Activated CD8-positive, alpha-beta T cell treated with anti-CD3 and anti-CD28 coated beads, Interleukin-2, amount 10 ng/mL, durations not matched to agents 7 days and 5 days (primary cell): ENCODE data around the gene ZBTB7C. TPM values are rescaled to one million over a fixed set of nuclear protein-coding genes. Genes with fewer than 3 reads are reported as not detected.

Experiments
- ATAC-seq: fragments of 150-1000 bp; cut with Tn5 transposase; one replicate; pipeline ENCODE4 v1.10.0; 2021; ENCODE audit warnings: moderate library complexity
- CTCF ChIA-PET: fragments of 350-600 bp; sonication (Branson Sonifier 250); formaldehyde crosslinking; loops from one replicate; lab custom pipeline; 2021; ENCODE audit warnings: antibody characterized with exemption; lab: Charles Lee
- POLR2A ChIA-PET: fragments of 350-600 bp; sonication (Branson Sonifier 250); formaldehyde crosslinking; loops from one replicate; lab custom pipeline; 2021; ENCODE audit warnings: antibody characterized with exemption; lab: Charles Lee
- DNase-seq: peaks from one replicate; pipeline ENCODE4 v3.0.0-alpha.2; 2020
- H3K27ac Mint-ChIP-seq: one replicate; pipeline ENCODE4 v1.8.0; 2021; ENCODE audit warnings: mild to moderate bottlenecking, mixed read lengths
- H3K27me3 Mint-ChIP-seq: one replicate; pipeline ENCODE4 v1.8.0; 2021; ENCODE audit warnings: low read depth, mixed read lengths
- H3K36me3 Mint-ChIP-seq: one replicate; pipeline ENCODE4 v1.8.0; 2021; ENCODE audit warnings: low read depth, mixed read lengths
- H3K4me1 Mint-ChIP-seq: one replicate; pipeline ENCODE4 v1.8.0; 2021; ENCODE audit warnings: low read depth, mixed read lengths
- H3K4me3 Mint-ChIP-seq: one replicate; pipeline ENCODE4 v1.8.0; 2021; ENCODE audit warnings: mild to moderate bottlenecking, mixed read lengths
- H3K9me3 Mint-ChIP-seq: one replicate; pipeline ENCODE4 v1.8.0; 2022; ENCODE audit warnings: mixed read lengths; ENCODE audit not compliant: insufficient read depth
- total RNA-seq, 2 experiments: library from RNA; stranded (reverse); gene quantifications; one replicate each; pipeline ENCODE4 v1.2.3, GENCODE V29; 2021

The ZBTB7C gene
- total RNA-seq, 2 experiments from 2014 or later: not detected

DNA sequence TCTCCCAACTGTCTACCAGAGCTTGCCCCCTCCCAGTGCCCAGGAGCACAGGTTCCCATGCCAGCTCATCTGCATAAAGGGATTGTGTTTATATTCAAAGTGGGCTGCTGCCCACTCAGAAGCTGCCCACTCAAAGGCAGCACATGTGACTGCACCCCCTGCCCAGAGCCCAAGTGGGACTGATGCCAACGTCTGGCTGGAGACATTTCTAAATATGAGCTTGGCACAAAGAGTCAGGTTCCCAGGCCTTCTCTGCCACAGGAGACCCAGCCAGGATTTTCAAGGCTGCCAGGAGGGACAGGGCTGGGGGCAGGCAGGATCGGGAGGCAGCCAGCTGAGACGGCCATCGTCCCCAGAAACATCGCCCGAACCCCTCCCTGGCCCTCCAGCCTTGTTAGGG, 67.1 kb downstream of the ZBTB7C start:
- POLR2A ChIA-PET: no interaction called here
- ATAC-seq: no peak
- H3K4me3 Mint-ChIP-seq: no peak overlapping the region
- no peak for DNase-seq
- H3K27ac Mint-ChIP-seq: no peak overlapping the region
- peaks cover 4% of the 10 kb centered on the region for H3K4me1 Mint-ChIP-seq
- H3K36me3 Mint-ChIP-seq: no peaks in the 10 kb centered on the region
- peaks cover 2% of the 10 kb centered on the region for H3K27me3 Mint-ChIP-seq
- CTCF ChIA-PET: no interaction called here
- H3K9me3 Mint-ChIP-seq: no peaks in the 10 kb centered on the region

DNA sequence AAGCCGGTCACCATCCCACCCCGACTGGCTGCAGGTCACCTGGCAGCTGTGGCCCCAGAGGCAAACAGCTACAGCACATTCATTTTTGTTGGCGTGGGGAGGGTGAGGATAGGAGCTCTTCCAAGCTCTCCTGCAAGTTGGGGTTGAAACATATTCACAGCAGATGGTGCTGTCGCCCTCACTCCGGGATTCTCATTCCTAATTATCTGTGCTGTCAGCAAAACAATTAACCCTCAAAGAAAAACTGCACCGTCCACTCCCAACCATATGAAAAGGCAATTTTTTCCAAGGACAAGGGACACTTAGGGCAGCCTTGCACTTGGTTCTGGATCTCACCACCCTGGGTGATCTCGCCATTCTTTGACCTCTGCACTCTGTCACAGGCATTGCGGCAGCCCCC, 68.6 kb downstream of the ZBTB7C start:
- Mint-ChIP-seq H3K27ac (no peak overlapping the region), H3K36me3 (no peaks in the 10 kb centered on the region), H3K27me3 (no peaks in the 10 kb centered on the region), H3K4me3 (no peak overlapping the region), H3K4me1 (no peaks in the 10 kb centered on the region), H3K9me3 (no peaks in the 10 kb centered on the region)
- ChIA-PET POLR2A (no interaction called here), CTCF (interaction anchor here (1.1 kb wide), 1 partner anchor 11 kb away, joined by 3 read pairs; no protein-coding TSS in a partner anchor)
- no peak for ATAC-seq
- no peak for DNase-seq

DNA sequence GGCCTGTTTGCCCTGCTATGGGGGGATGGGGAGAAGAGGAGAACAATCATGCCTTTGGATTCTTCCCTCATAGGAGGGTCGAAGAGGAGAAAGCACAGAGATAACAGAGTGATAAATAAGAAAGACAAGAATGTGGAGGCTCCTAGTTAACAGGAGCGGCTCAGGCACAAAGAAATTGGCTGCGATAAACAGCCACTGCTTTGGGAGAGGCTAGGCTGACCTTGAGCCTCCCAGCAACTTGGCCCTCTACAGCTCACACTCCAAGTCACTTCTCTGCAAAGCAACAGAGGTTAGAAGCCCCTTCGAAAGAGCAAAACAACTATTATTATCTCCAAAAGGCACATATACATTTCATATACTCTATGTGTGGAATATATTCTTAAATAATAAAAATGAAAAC, 69.5 kb downstream of the ZBTB7C start:
- ChIA-PET POLR2A (no interaction called here), CTCF (interaction anchor here (1.1 kb wide), 1 partner anchor 12 kb away, joined by 3 read pairs; no protein-coding TSS in a partner anchor)
- Mint-ChIP-seq H3K27ac (no peak overlapping the region), H3K4me1 (no peaks in the 10 kb centered on the region), H3K36me3 (no peaks in the 10 kb centered on the region), H3K27me3 (peaks cover under 1% of the 10 kb centered on the region), H3K9me3 (no peaks in the 10 kb centered on the region), H3K4me3 (no peak overlapping the region)
- ATAC-seq: no peak
- no peak for DNase-seq

DNA sequence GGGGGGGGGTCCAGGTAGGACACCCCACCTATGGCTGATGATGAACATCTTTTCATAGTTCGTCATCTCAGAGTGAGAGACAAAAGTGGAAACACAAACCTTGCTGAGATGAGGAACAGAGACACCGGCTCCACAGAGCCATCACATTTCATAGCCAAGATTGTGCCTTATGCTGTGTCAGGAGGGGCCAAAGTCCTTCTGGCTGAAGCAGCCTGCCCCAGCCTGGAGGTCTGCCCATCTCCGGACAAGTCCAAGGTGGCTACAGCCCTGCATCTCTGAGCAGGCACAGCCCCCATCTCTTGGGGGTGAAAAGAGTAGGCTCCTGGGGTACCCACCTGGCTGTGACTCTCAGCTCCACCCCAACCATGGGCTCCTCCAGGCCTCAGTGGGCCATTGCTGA, 70.3 kb downstream of the ZBTB7C start:
- ChIA-PET CTCF (no interaction called here), POLR2A (no interaction called here)
- H3K9me3 Mint-ChIP-seq: no peaks in the 10 kb centered on the region

DNA sequence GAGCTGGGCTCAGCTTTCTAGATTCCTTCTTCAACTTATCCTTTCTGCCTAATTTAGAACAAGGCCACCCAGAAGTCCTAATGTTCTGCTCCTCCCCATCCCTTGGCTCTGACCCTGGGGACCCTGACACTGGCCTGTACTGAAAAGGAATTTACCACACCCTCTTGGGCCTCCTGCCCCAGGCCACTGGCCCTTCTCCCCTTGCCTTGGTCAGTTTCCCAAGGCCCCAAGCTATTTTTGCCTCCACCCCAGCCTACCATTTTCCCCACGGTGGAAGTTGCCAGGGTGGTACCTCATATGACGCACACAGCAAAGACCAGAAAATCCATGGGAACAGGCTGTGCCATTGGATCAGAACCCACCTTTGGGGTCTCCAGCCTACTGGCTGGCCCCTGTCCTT, 72.1 kb downstream of the ZBTB7C start:
- Mint-ChIP-seq H3K27ac (no peak overlapping the region), H3K4me3 (no peak overlapping the region), H3K27me3 (peaks cover 10% of the 10 kb centered on the region), H3K36me3 (no peaks in the 10 kb centered on the region), H3K4me1 (no peaks in the 10 kb centered on the region), H3K9me3 (no peaks in the 10 kb centered on the region)
- DNase-seq (no peak), ATAC-seq (no peak)
- CTCF ChIA-PET: no interaction called here
- POLR2A ChIA-PET: no interaction called here

More for the DNA sequence above, 70.3 kb downstream of the ZBTB7C start:
- Mint-ChIP-seq H3K4me1 (no peaks in the 10 kb centered on the region), H3K27me3 (peaks cover 5% of the 10 kb centered on the region), H3K27ac (no peak overlapping the region), H3K36me3 (no peaks in the 10 kb centered on the region), H3K4me3 (no peak overlapping the region)
- DNase-seq (no peak), ATAC-seq (no peak)

DNA sequence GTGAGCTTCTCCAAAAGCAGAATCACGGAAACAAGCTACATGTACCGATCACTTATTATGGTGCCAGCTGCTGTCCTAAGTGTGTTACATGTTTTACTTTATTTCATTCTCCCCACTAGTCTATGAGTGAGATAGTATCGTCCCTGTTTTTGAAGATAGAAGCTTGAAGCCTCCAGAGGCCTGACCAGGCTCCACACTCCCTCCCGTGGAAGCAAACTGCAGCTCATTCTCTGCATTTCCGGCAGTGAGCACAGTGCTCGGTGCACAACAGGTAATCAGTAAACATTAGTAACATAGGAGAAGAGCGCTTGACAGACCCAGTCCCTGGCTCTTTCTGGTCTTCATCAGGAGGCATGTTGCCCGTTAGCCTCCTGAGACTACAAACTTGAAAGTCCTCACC, 72.9 kb downstream of the ZBTB7C start:
- ChIA-PET POLR2A (no interaction called here), CTCF (no interaction called here)
- no peak for ATAC-seq
- no peak for DNase-seq
- no peak overlapping the region for H3K4me3 Mint-ChIP-seq
- H3K27ac Mint-ChIP-seq: no peak overlapping the region
- H3K4me1 Mint-ChIP-seq: no peaks in the 10 kb centered on the region
- H3K9me3 Mint-ChIP-seq: no peaks in the 10 kb centered on the region
- peaks cover 12% of the 10 kb centered on the region for H3K27me3 Mint-ChIP-seq
- H3K36me3 Mint-ChIP-seq: no peaks in the 10 kb centered on the region

DNA sequence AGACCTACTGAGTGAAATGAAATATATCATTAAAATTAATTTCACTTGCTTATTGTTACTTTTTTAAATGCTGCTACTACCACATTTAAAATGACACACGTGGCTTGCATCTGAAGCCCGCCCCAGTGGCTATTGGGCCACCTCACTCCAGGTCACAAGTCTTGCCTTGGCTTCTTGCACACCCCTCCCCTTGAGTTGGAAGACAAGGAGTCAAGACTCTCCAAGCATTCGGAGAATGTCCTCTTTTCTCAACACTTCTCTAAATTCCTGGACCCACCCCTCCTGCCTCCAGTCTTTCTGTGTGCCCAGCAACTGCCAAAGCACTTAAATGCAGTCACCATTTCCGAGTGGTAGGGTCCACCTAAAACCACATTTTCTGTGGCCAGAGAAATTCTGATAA, 73.4 kb downstream of the ZBTB7C start:
- H3K4me1 Mint-ChIP-seq: no peaks in the 10 kb centered on the region
- DNase-seq (no peak), ATAC-seq (no peak)
- H3K36me3 Mint-ChIP-seq: no peaks in the 10 kb centered on the region
- no peak overlapping the region for H3K27ac Mint-ChIP-seq
- ChIA-PET POLR2A (no interaction called here), CTCF (no interaction called here)
- no peaks in the 10 kb centered on the region for H3K9me3 Mint-ChIP-seq
- H3K4me3 Mint-ChIP-seq: no peak overlapping the region
- H3K27me3 Mint-ChIP-seq: peaks cover 12% of the 10 kb centered on the region

DNA sequence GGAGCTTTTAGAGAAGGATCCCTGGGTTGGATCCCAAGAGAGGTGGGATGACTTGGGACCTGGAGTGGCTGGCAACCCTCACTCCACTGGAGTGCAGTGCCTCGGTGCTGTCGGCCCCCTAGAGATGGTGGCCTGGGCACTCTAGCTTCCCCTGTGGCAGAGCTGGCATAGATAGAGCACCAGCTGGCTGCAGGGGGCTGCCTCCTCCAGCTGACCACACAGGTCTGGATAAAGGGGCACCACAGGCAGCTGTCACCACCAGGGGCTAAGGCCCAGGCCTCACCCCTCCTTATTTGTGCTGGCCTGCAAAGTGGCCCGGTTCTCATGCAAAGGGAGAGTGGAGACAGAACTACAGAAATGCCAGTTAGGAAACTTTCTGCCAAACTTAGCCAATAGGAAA, 74.3 kb downstream of the ZBTB7C start:
- Mint-ChIP-seq H3K36me3 (no peaks in the 10 kb centered on the region), H3K4me3 (no peak overlapping the region), H3K27ac (no peak overlapping the region), H3K4me1 (no peaks in the 10 kb centered on the region), H3K27me3 (peaks cover 12% of the 10 kb centered on the region), H3K9me3 (no peaks in the 10 kb centered on the region)
- no peak for DNase-seq
- ChIA-PET POLR2A (no interaction called here), CTCF (no interaction called here)
- no peak for ATAC-seq

DNA sequence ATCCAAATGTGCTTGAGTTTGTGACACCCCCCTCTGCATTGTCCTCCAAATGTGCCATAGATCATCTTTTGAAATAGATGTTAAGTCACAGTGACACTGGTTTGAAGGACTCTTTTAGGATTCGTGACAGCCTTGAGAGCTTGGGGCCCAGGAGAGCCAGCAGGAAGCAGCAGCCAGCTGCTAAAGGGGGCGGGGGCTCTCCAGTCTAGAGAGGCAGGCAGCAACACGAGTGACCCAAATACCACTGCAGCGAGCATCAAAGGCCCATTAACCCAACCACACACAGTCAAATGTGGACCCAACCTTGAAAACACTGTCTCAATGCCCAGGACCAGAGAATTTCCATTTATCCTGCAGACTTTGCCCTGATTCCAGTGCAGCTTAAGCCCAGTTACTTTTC, 75.6 kb downstream of the ZBTB7C start:
- H3K4me3 Mint-ChIP-seq: no peak overlapping the region
- H3K27me3 Mint-ChIP-seq: peaks cover 12% of the 10 kb centered on the region
- no peaks in the 10 kb centered on the region for H3K4me1 Mint-ChIP-seq
- DNase-seq (no peak), ATAC-seq (no peak)
- no peaks in the 10 kb centered on the region for H3K9me3 Mint-ChIP-seq
- CTCF ChIA-PET: no interaction called here
- no peak overlapping the region for H3K27ac Mint-ChIP-seq
- no peaks in the 10 kb centered on the region for H3K36me3 Mint-ChIP-seq
- POLR2A ChIA-PET: no interaction called here

DNA sequence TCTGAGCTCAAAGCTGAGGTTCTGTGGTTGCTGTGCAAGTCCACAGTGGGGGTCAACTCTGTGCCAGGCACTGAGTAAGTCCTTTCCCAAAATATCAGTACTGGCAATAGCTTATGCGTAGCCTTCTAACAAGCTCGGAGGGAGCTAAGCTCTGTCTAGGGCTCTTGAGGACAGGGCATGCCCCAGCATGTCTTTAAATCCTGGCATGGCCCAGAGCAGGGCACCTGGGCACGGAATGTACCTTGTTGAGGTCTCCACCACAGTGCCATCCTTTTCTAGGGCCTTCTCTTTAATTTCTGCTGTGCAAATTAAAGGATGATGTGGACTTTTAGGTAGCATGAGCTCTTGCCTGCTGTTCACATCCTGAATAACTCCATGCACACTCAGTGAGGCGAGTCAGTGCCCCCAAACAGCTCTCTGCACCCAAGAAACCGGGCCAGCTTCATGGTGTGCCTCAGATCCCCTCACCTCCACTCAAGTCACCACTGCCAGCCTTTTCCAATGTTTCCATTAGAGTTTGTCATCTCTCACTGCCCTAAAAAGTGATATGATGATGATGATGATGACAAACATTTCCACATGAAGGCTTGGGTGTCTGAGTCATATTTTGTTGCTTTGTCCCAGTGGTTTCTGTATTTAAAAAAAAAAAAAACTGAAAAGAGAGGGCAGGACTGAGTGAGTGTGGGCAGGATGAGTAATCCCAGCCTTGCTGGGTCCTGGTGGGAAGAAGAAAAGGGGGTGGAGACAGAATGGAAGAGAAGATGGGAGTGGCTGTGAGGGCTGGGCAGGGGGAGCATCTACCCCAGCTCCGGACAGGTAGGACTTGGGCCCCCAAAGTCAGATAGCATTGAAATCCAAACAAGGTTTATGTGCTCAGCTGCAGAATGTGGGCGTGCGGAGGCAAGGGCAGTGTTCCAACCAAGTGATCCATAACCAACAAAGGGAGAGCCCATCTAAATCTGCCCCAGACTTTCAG, 78.9 kb downstream of the ZBTB7C start:
- ATAC-seq (no peak), DNase-seq (no peak)
- Mint-ChIP-seq H3K27ac (no peak overlapping the region), H3K4me1 (no peaks in the 10 kb centered on the region), H3K9me3 (no peaks in the 10 kb centered on the region), H3K27me3 (peaks cover 12% of the 10 kb centered on the region), H3K4me3 (no peak overlapping the region), H3K36me3 (no peaks in the 10 kb centered on the region)
- CTCF ChIA-PET: no interaction called here
- POLR2A ChIA-PET: no interaction called here

DNA sequence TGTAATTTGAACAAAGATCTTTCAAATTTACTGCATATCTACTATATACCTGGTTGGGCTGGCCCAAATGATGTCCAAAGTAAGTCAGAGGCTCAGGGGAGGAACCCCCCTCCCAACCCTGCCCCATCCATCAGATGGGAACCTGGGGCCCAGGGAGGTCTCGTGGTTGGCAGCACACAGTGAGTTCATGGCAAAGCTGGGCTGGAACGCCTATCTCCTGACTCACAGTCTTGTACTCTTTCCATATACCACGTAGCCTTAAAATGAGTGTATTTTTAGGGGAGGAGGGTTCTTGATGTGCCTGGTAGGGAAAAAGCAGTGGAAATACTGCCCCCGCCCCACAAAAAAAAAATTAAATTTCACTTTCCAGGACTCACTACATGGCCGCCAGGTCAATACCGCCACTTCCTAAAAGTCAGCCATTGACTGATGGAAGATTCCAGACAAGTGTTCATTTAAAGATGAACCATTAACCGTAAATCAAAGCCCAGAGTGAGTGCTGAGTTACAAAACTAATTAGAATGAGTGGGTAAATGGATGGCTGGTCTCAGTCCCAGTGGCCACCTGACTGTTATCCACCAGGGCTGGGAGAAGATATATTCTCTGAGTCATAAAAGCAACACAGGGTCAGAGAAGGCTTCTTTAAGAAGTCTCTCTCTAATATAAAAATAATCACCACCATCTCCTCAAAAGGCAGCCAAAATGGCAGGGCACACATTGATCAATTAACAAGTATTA, 80.5 kb downstream of the ZBTB7C start:
- no peak for ATAC-seq
- CTCF ChIA-PET: no interaction called here
- Mint-ChIP-seq H3K9me3 (no peaks in the 10 kb centered on the region), H3K36me3 (no peaks in the 10 kb centered on the region), H3K4me3 (no peak overlapping the region), H3K27me3 (peaks cover 10% of the 10 kb centered on the region), H3K4me1 (no peaks in the 10 kb centered on the region), H3K27ac (no peak overlapping the region)
- DNase-seq: no peak
- POLR2A ChIA-PET: no interaction called here
